ENCODE measurements around the gene CAMKK1.

The CAMKK1 gene

GRCh38 chr17:3929764-3930163 is 36.9 kb upstream of the CAMKK1 start:
- Histone ChIP-seq H2BK5ac (ENCODE audit: low read length) (no peak overlapping the region), H3K27ac (ENCODE audit: low read depth, low read length) (no peak overlapping the region), H3K9ac (ENCODE audit: low read length) (no peak overlapping the region), H3K56ac (ENCODE audit: low read length) (no peak overlapping the region), H3K23ac (ENCODE audit: low read length) (no peak overlapping the region), H3K79me1 (ENCODE audit: low read length) (no peaks in the 10 kb centered on the region), H4K8ac (ENCODE audit: low read depth, low read length) (no peak overlapping the region), H2BK15ac (replicated peaks; ENCODE audit: low read depth) (no peak overlapping the region), H3K4ac (ENCODE audit: low read depth, low read length) (no peak overlapping the region), H4K5ac (ENCODE audit: low read length) (no peak overlapping the region), H3K4me2 (ENCODE audit: low read length) (no peak overlapping the region), H2BK120ac (ENCODE audit: low read depth, low read length) (no peak overlapping the region), H3K4me1 (ENCODE audit: control insufficient read depth, low read depth, low read length) (peaks cover 3% of the 10 kb centered on the region), H3K79me2 (ENCODE audit: control insufficient read depth, insufficient read depth, low read length) (no peaks in the 10 kb centered on the region), H3K27me3 (ENCODE audit: insufficient read depth, low read length, poor library complexity) (no peaks in the 10 kb centered on the region), H3K4me3 (ENCODE audit: low read length) (no peak overlapping the region), H2AK5ac (ENCODE audit: low read length) (no peak overlapping the region), H3K36me3 (ENCODE audit: control insufficient read depth, insufficient read depth, low read length) (no peaks in the 10 kb centered on the region), H3K18ac (ENCODE audit: low read length) (no peak overlapping the region)
- no peak for DNase-seq
- no CpG with 5 or more reads among the region's 1 CpG for WGBS (ENCODE audit: extremely low coverage, insufficient coverage, low lambda C conversion rate)

- H3K27ac ChIP-seq (ENCODE audit: low read depth, low read length) = no peak overlapping the region
- no peak overlapping the region for H3K4me2 ChIP-seq (ENCODE audit: low read length)
- H3K56ac ChIP-seq (ENCODE audit: low read length) = no peak overlapping the region
- H3K79me1 ChIP-seq (ENCODE audit: low read length) = no peaks in the 10 kb centered on the region
- no peak overlapping the region for H4K8ac ChIP-seq (ENCODE audit: low read depth, low read length)
- no peaks in the 10 kb centered on the region for H3K27me3 ChIP-seq (ENCODE audit: insufficient read depth, low read length, poor library complexity)
- H3K4me1 ChIP-seq (ENCODE audit: control insufficient read depth, low read depth, low read length) = peaks cover 3% of the 10 kb centered on the region
- H4K5ac ChIP-seq (ENCODE audit: low read length) = no peak overlapping the region
- no peak overlapping the region for H2BK5ac ChIP-seq (ENCODE audit: low read length)
- H3K4me3 ChIP-seq (ENCODE audit: low read length) = no peak overlapping the region
- no peak for DNase-seq
- H3K9ac ChIP-seq (ENCODE audit: low read length) = no peak overlapping the region
- H2BK120ac ChIP-seq (ENCODE audit: low read depth, low read length) = no peak overlapping the region
- no peak overlapping the region for H3K23ac ChIP-seq (ENCODE audit: low read length)
- H3K4ac ChIP-seq (ENCODE audit: low read depth, low read length) = no peak overlapping the region
- H3K18ac ChIP-seq (ENCODE audit: low read length) = no peak overlapping the region
- WGBS (ENCODE audit: extremely low coverage, insufficient coverage, low lambda C conversion rate) = no CpG with 5 or more reads among the region's 12 CpGs
- H3K79me2 ChIP-seq (ENCODE audit: control insufficient read depth, insufficient read depth, low read length) = no peaks in the 10 kb centered on the region
- H2AK5ac ChIP-seq (ENCODE audit: low read length) = no peak overlapping the region
- no peaks in the 10 kb centered on the region for H3K36me3 ChIP-seq (ENCODE audit: control insufficient read depth, insufficient read depth, low read length)
- H2BK15ac ChIP-seq (replicated peaks; ENCODE audit: low read depth) = no peak overlapping the region
Measured at GRCh38 chr17:3929181-3929580, 36.3 kb upstream of the CAMKK1 start.

- H2BK120ac ChIP-seq (ENCODE audit: low read depth, low read length) = no peak overlapping the region
- H2BK15ac ChIP-seq (replicated peaks; ENCODE audit: low read depth) = no peak overlapping the region
- H3K4ac ChIP-seq (ENCODE audit: low read depth, low read length) = no peak overlapping the region
- H3K4me1 ChIP-seq (ENCODE audit: control insufficient read depth, low read depth, low read length) = peaks cover 3% of the 10 kb centered on the region
- no peak overlapping the region for H3K4me2 ChIP-seq (ENCODE audit: low read length)
- H3K18ac ChIP-seq (ENCODE audit: low read length) = no peak overlapping the region
- no peak overlapping the region for H2BK5ac ChIP-seq (ENCODE audit: low read length)
- no peaks in the 10 kb centered on the region for H3K79me1 ChIP-seq (ENCODE audit: low read length)
- no peaks in the 10 kb centered on the region for H3K27me3 ChIP-seq (ENCODE audit: insufficient read depth, low read length, poor library complexity)
- no peak overlapping the region for H3K4me3 ChIP-seq (ENCODE audit: low read length)
- H4K8ac ChIP-seq (ENCODE audit: low read depth, low read length) = no peak overlapping the region
- no peak overlapping the region for H2AK5ac ChIP-seq (ENCODE audit: low read length)
- WGBS (ENCODE audit: extremely low coverage, insufficient coverage, low lambda C conversion rate) = no CpG with 5 or more reads among the region's 16 CpGs
- DNase-seq = no peak
- no peak overlapping the region for H3K9ac ChIP-seq (ENCODE audit: low read length)
- H3K23ac ChIP-seq (ENCODE audit: low read length) = no peak overlapping the region
- H3K79me2 ChIP-seq (ENCODE audit: control insufficient read depth, insufficient read depth, low read length) = no peaks in the 10 kb centered on the region
- no peak overlapping the region for H3K56ac ChIP-seq (ENCODE audit: low read length)
- no peak overlapping the region for H3K27ac ChIP-seq (ENCODE audit: low read depth, low read length)
- H3K36me3 ChIP-seq (ENCODE audit: control insufficient read depth, insufficient read depth, low read length) = no peaks in the 10 kb centered on the region
- H4K5ac ChIP-seq (ENCODE audit: low read length) = no peak overlapping the region
Measured at GRCh38 chr17:3928406-3928805, 35.6 kb upstream of the CAMKK1 start.

GRCh38 chr17:3927628-3928340 is 34.9 kb upstream of the CAMKK1 start:
- Histone ChIP-seq H3K4ac (ENCODE audit: low read depth, low read length) (no peak overlapping the region), H3K36me3 (ENCODE audit: control insufficient read depth, insufficient read depth, low read length) (no peaks in the 10 kb centered on the region), H3K56ac (ENCODE audit: low read length) (no peak overlapping the region), H2BK120ac (ENCODE audit: low read depth, low read length) (no peak overlapping the region), H3K23ac (ENCODE audit: low read length) (no peak overlapping the region), H2BK5ac (ENCODE audit: low read length) (no peak overlapping the region), H4K5ac (ENCODE audit: low read length) (no peak overlapping the region), H3K79me1 (ENCODE audit: low read length) (no peaks in the 10 kb centered on the region), H2AK5ac (ENCODE audit: low read length) (no peak overlapping the region), H3K4me1 (ENCODE audit: control insufficient read depth, low read depth, low read length) (peaks cover 3% of the 10 kb centered on the region), H3K4me2 (ENCODE audit: low read length) (no peak overlapping the region), H3K79me2 (ENCODE audit: control insufficient read depth, insufficient read depth, low read length) (no peaks in the 10 kb centered on the region), H3K9ac (ENCODE audit: low read length) (no peak overlapping the region), H4K8ac (ENCODE audit: low read depth, low read length) (no peak overlapping the region), H3K27ac (ENCODE audit: low read depth, low read length) (no peak overlapping the region), H2BK15ac (replicated peaks; ENCODE audit: low read depth) (no peak overlapping the region), H3K27me3 (ENCODE audit: insufficient read depth, low read length, poor library complexity) (no peaks in the 10 kb centered on the region), H3K18ac (ENCODE audit: low read length) (no peak overlapping the region), H3K4me3 (ENCODE audit: low read length) (no peak overlapping the region)
- WGBS (ENCODE audit: extremely low coverage, insufficient coverage, low lambda C conversion rate) = no CpG with 5 or more reads among the region's 15 CpGs
- no peak for DNase-seq

- H3K4me3 ChIP-seq (ENCODE audit: low read length) = no peak overlapping the region
- WGBS (ENCODE audit: extremely low coverage, insufficient coverage, low lambda C conversion rate) = no CpG with 5 or more reads among the region's 16 CpGs
- H3K4ac ChIP-seq (ENCODE audit: low read depth, low read length) = no peak overlapping the region
- H2BK120ac ChIP-seq (ENCODE audit: low read depth, low read length) = no peak overlapping the region
- H3K4me2 ChIP-seq (ENCODE audit: low read length) = no peak overlapping the region
- no peak overlapping the region for H3K9ac ChIP-seq (ENCODE audit: low read length)
- H2AK5ac ChIP-seq (ENCODE audit: low read length) = no peak overlapping the region
- no peak for DNase-seq
- peaks cover 3% of the 10 kb centered on the region for H3K4me1 ChIP-seq (ENCODE audit: control insufficient read depth, low read depth, low read length)
- no peaks in the 10 kb centered on the region for H3K36me3 ChIP-seq (ENCODE audit: control insufficient read depth, insufficient read depth, low read length)
- no peak overlapping the region for H3K23ac ChIP-seq (ENCODE audit: low read length)
- H4K5ac ChIP-seq (ENCODE audit: low read length) = no peak overlapping the region
- H3K79me1 ChIP-seq (ENCODE audit: low read length) = no peaks in the 10 kb centered on the region
- H3K56ac ChIP-seq (ENCODE audit: low read length) = no peak overlapping the region
- H3K18ac ChIP-seq (ENCODE audit: low read length) = no peak overlapping the region
- H2BK15ac ChIP-seq (replicated peaks; ENCODE audit: low read depth) = no peak overlapping the region
- no peaks in the 10 kb centered on the region for H3K27me3 ChIP-seq (ENCODE audit: insufficient read depth, low read length, poor library complexity)
- no peak overlapping the region for H4K8ac ChIP-seq (ENCODE audit: low read depth, low read length)
- H3K79me2 ChIP-seq (ENCODE audit: control insufficient read depth, insufficient read depth, low read length) = no peaks in the 10 kb centered on the region
- H3K27ac ChIP-seq (ENCODE audit: low read depth, low read length) = no peak overlapping the region
- H2BK5ac ChIP-seq (ENCODE audit: low read length) = no peak overlapping the region
Measured at GRCh38 chr17:3926860-3927627, 34.2 kb upstream of the CAMKK1 start.

Data from mesendoderm (in vitro differentiated cells).